Stomach (tissue), 9 donors: Measurements from ENCODE around the gene FBN2. TPM values are rescaled to one million over a fixed set of nuclear protein-coding genes. Genes with fewer than 3 reads are reported as not detected.

Source experiments
- DNase-seq, 2 donors: peaks; one replicate each; pipeline versions ENCODE4 v3.0.0 to v3.0.0-alpha.2; 2013 to 2019
- H3K27ac ChIP-seq, 5 donors: fragments of 200-600 bp in 4 of 5; sonication (generic) in 4 of 5; one replicate each; pipeline ENCODE4 v1.5.1; 2013 to 2019; ENCODE audit warnings: mild to moderate bottlenecking in 1 of 5, moderate library complexity in 1 of 5
- H3K27me3 ChIP-seq, 3 donors: fragments of 200-600 bp; sonication (generic); one replicate each; pipeline ENCODE4 v1.5.1; 2017 to 2019; ENCODE audit warnings: mixed run types in 1 of 3
- H3K36me3 ChIP-seq, 4 donors: fragments of 200-600 bp; sonication (generic); 1 replicate in 3 of 4; 2 replicates in 1 of 4; pipeline ENCODE4 v1.5.1; 2016 to 2019
- H3K4me1 ChIP-seq, 4 donors: fragments of 200-600 bp; sonication (generic); one replicate each; pipeline ENCODE4 v1.5.1; 2016 to 2019
- H3K4me3 ChIP-seq, 4 donors: fragments of 200-600 bp; sonication (generic) in 3 of 4; one replicate each; pipeline ENCODE4 v1.5.1; 2016 to 2019; ENCODE audit warnings: mild to moderate bottlenecking in 1 of 4
- H3K9me3 ChIP-seq, 4 donors: fragments of 200-600 bp; sonication (generic); one replicate each; pipeline ENCODE4 v1.5.1; 2016 to 2019
- EP300 ChIP-seq: sonication (generic); formaldehyde crosslinking; IDR thresholded peaks from one replicate; pipeline ENCODE4 v1.6.1; 2017; ENCODE audit warnings: antibody characterized with exemption
- POLR2A ChIP-seq, 4 donors: fragments of 450-650 bp; IDR thresholded peaks; one replicate each; pipeline ENCODE4 v1.6.1; 2016; ENCODE audit warnings: antibody characterized with exemption in 4 of 4, control low read depth in 2 of 4, mild to moderate bottlenecking in 1 of 4, moderate library complexity in 1 of 4
- POLR2AphosphoS5 ChIP-seq, 3 donors: sonication (generic); formaldehyde crosslinking; IDR thresholded peaks; one replicate each; pipeline ENCODE4 v1.6.1; 2016; ENCODE audit warnings: antibody characterized with exemption in 3 of 3
- WGBS, 5 donors: extraction: QIAGEN DNeasy Blood & Tissue Kit in 3 of 5; methylation state at CpG; one replicate each; pipeline versions ENCODE4 v1.1.5 to v1.1.7; 2013 to 2018; 5-methylcytosine and 5-hydroxymethylcytosine counted together
- intact Hi-C: fragments of 100-400 bp; cut with DNase I; formaldehyde crosslinking; loops from one replicate; pipeline ENCODE4 v1.15.1; 2023; ENCODE audit warnings: low total_unique reads
- polyA plus RNA-seq, 3 donors: library from polyadenylated mRNA; stranded (reverse); fragments of 200-250 nt; gene quantifications; one replicate each; pipeline ENCODE4 v1.2.3, GENCODE V29; 2013
- total RNA-seq, 5 donors: library from RNA; depleted of rRNA; stranded (reverse); fragments of >200 nt; gene quantifications; one replicate each; pipeline versions ENCODE4 v1.1.0 to v1.2.3, GENCODE V29; 2014 to 2016
- TF ChIP-seq, protein P1 (sequence below), 7 experiments: fragments of 450-650 bp in 4 of 7; fragments of 200-600 bp in 3 of 7; sonication (generic) in 3 of 7; IDR thresholded peaks; one replicate each; pipeline ENCODE4 v1.5.1; 2016 to 2019; ENCODE audit warnings: antibody characterized with exemption in 7 of 7, control low read depth in 2 of 7, mild to moderate bottlenecking in 1 of 7
- donor health status: healthy with polysubstance abuse.
- donor health status: Bipolar disorder and iron deficiency.
- donor health status: healthy.

Gene FBN2
- total and polyA plus RNA-seq, 8 donors: under 0.01 to 42.8 (median 1.9) TPM

DNA sequence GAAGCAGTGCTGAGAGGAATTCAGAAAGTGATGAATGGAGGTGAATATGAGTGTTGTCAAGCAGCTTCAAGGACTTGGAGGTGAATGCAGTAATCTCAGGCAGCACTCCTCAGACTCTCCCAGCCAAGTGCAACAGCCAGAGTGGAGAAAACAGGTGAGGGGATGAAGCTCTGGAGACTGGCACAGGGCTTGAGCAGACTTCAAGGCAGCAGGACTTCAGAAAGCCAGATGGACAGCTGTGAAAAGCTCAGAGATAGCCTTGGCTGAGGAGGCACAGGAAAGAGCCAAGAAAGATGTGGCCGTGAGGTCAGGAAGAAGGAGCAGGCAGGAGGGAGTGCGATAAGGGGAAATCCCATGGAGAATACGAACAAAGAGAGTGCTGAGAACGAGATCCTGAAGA lies 194.9 kb downstream of the FBN2 start:
- no peak for DNase-seq
- 74 to 88% (median 86%) methylated on average over 4 of the region's 4 CpGs for WGBS, 5 donors
- intact Hi-C loops: no loop called here
- no peak overlapping the region for H3K27ac ChIP-seq
- H3K4me3 ChIP-seq: no peak overlapping the region
- H3K27me3 ChIP-seq: no peaks in the 10 kb centered on the region
- no peaks in the 10 kb centered on the region for H3K9me3 ChIP-seq
- H3K36me3 ChIP-seq: peaks cover 0 to 7% (median 0%) of the 10 kb centered on the region in 4 donors
- TF ChIP-seq POLR2AphosphoS5 (IDR thresholded peaks at IDR 0.05): no peak
- TF ChIP-seq POLR2A (IDR thresholded peaks at IDR 0.05): no peak
- TF ChIP-seq, protein P1, sequence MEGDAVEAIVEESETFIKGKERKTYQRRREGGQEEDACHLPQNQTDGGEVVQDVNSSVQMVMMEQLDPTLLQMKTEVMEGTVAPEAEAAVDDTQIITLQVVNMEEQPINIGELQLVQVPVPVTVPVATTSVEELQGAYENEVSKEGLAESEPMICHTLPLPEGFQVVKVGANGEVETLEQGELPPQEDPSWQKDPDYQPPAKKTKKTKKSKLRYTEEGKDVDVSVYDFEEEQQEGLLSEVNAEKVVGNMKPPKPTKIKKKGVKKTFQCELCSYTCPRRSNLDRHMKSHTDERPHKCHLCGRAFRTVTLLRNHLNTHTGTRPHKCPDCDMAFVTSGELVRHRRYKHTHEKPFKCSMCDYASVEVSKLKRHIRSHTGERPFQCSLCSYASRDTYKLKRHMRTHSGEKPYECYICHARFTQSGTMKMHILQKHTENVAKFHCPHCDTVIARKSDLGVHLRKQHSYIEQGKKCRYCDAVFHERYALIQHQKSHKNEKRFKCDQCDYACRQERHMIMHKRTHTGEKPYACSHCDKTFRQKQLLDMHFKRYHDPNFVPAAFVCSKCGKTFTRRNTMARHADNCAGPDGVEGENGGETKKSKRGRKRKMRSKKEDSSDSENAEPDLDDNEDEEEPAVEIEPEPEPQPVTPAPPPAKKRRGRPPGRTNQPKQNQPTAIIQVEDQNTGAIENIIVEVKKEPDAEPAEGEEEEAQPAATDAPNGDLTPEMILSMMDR (IDR thresholded peaks at IDR 0.05): no peak
- TF ChIP-seq EP300: no peak
- H3K4me1 ChIP-seq: peaks cover 0 to 11% (median 4%) of the 10 kb centered on the region in 4 donors

DNA sequence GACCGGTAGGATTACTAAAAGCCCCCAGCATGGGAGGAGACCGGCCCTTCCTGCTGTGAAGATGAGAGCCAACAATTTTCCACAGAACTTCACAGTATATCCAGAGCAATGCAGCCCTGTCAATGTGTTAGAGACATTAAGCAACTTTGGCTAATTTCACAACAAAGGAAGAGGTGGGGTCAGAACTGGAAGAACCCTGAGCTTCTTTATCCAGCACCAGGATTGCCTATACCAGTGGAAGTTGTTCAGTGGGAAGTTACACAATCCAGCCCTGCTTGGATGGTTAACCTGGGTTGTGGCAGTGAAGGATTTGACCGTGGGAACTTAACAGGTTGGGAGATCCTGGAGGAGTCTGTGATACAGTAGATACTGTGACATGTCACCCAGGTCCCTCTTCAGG lies 197.0 kb downstream of the FBN2 start:
- no peak overlapping the region for H3K27ac ChIP-seq
- H3K4me1 ChIP-seq: peaks cover 0 to 8% (median 2%) of the 10 kb centered on the region in 4 donors
- DNase-seq: no peak
- H3K9me3 ChIP-seq: no peaks in the 10 kb centered on the region
- intact Hi-C loops: no loop called here
- no peak overlapping the region for H3K4me3 ChIP-seq
- 64 to 89% (median 84%) methylated on average over 3 of the region's 3 CpGs for WGBS, 5 donors
- no peaks in the 10 kb centered on the region for H3K27me3 ChIP-seq
- TF ChIP-seq POLR2A (IDR thresholded peaks at IDR 0.05): no peak
- TF ChIP-seq, protein P1 (IDR thresholded peaks at IDR 0.05): no peak
- H3K36me3 ChIP-seq: peaks cover 0 to 7% (median 0%) of the 10 kb centered on the region in 4 donors

DNA sequence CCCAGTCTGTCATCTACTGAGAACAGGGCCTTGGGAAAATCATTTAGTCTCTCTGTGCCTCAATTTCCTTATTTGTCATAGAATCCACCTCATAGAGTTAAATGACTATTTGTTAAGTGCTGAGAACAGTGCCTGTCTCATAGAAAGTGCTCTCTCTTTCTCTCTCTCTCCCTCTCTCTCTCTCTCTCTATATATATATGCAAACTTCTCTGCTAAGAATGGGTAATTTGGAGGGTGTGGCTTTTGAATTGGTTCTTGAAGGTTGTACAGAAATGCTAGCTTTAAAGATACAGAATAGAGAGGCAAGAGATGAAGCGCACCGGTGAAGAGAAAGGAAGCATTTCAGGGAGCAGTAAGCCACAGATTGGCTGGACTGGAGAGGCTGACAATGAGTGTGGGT lies 197.4 kb downstream of the FBN2 start:
- Histone ChIP-seq H3K4me1 (peaks cover 0 to 4% (median 0%) of the 10 kb centered on the region in 4 donors), H3K9me3 (no peaks in the 10 kb centered on the region), H3K36me3 (peaks cover 0 to 7% (median 0%) of the 10 kb centered on the region in 4 donors), H3K27me3 (no peaks in the 10 kb centered on the region), H3K4me3 (no peak overlapping the region), H3K27ac (no peak overlapping the region)
- 91 to 100% (median 93%) methylated on average over 2 of the region's 2 CpGs for WGBS, 5 donors
- TF ChIP-seq, protein P1 (IDR thresholded peaks at IDR 0.05): no peak
- no peak for TF ChIP-seq POLR2A (IDR thresholded peaks at IDR 0.05)
- TF ChIP-seq POLR2AphosphoS5 (IDR thresholded peaks at IDR 0.05): no peak
- no peak for TF ChIP-seq EP300
- intact Hi-C loops: no loop called here
- DNase-seq: no peak

DNA sequence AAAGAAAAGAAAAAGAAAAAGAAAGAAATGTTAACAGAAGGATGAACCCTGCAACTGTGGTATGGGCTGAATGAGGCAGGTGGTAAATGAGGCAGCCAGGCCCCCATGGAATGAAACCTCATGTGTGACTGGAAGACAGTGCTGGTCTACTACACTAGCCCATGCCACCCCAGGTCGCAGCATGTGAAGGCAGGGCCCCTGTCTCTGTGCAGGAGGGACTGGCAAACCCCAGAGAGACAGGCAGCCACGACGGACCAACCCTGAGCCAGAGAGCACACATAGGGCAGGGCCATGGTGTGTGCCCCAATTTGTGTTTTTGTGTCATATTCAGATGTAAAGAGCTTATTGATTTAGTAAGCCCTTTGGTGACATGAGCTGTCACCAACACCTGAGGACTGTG lies 198.5 kb downstream of the FBN2 start:
- no peak for TF ChIP-seq EP300
- TF ChIP-seq POLR2A (IDR thresholded peaks at IDR 0.05): no peak
- TF ChIP-seq, protein P1 (IDR thresholded peaks at IDR 0.05): no peak
- no peak for TF ChIP-seq POLR2AphosphoS5 (IDR thresholded peaks at IDR 0.05)
- H3K4me3 ChIP-seq: no peak overlapping the region
- 50 to 87% (median 81%) methylated on average over 1 to 3 of the region's 3 CpGs for WGBS, 5 donors

More for the DNA sequence above, 198.5 kb downstream of the FBN2 start:
- no peaks in the 10 kb centered on the region for H3K4me1 ChIP-seq
- no peak overlapping the region for H3K27ac ChIP-seq
- peaks cover 0 to 7% (median 0%) of the 10 kb centered on the region in 4 donors for H3K36me3 ChIP-seq
- intact Hi-C loops: no loop called here
- H3K9me3 ChIP-seq: no peaks in the 10 kb centered on the region
- no peaks in the 10 kb centered on the region for H3K27me3 ChIP-seq
- DNase-seq: no peak
